Astrocyte of the spinal cord (primary cell): Measurements from ENCODE around the gene PDS5B.

Source experiments
- DNase-seq: peaks from one replicate; pipeline ENCODE4 v3.0.0; 2011; ENCODE audit warnings: low read depth, low spot score
- H3K4me3 ChIP-seq: 2 replicates; pipeline ENCODE4 v1.5.1; 2011; ENCODE audit warnings: low read depth, mild to moderate bottlenecking, low read length, moderate library complexity
- in situ Hi-C: cut with HindIII; loops from 2 replicates; pipeline ENCODE4 v1.10.0; 2017; ENCODE audit warnings: low sequenced_read_pairs
- TF ChIP-seq, protein P1 (sequence below): IDR thresholded peaks from 2 replicates; pipeline ENCODE4 v1.5.1; 2012; ENCODE audit warnings: low read depth, mild to moderate bottlenecking, low read length, inconsistent platforms

Gene PDS5B

DNA sequence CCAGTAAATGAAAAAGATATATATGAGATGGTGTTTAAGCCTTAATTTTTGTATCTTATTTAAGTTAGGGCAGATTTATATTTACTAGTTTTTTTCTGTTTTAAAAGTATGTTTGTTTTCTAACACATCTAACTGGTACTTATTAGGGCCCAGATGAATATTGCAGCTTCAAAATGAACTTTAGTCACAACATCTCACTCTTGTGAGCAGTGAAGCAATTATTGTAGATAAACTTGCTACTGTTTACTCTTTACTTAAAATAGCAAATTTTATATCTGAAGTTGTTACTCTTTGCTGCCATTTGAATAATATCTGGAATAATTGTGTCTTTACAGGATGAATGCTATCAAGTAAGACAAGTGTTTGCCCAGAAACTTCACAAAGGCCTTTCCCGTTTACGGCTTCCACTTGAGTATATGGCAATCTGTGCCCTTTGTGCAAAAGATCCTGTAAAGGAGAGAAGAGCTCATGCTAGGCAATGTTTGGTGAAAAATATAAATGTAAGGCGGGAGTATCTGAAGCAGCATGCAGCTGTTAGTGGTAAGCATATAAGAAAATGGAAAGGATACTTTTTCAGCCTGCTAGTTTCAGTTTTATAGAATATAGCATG, 166.8 kb downstream of the PDS5B start:
- no peak for DNase-seq
- TF ChIP-seq, protein P1, sequence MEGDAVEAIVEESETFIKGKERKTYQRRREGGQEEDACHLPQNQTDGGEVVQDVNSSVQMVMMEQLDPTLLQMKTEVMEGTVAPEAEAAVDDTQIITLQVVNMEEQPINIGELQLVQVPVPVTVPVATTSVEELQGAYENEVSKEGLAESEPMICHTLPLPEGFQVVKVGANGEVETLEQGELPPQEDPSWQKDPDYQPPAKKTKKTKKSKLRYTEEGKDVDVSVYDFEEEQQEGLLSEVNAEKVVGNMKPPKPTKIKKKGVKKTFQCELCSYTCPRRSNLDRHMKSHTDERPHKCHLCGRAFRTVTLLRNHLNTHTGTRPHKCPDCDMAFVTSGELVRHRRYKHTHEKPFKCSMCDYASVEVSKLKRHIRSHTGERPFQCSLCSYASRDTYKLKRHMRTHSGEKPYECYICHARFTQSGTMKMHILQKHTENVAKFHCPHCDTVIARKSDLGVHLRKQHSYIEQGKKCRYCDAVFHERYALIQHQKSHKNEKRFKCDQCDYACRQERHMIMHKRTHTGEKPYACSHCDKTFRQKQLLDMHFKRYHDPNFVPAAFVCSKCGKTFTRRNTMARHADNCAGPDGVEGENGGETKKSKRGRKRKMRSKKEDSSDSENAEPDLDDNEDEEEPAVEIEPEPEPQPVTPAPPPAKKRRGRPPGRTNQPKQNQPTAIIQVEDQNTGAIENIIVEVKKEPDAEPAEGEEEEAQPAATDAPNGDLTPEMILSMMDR = no peak
- in situ Hi-C loops = no loop called here

DNA sequence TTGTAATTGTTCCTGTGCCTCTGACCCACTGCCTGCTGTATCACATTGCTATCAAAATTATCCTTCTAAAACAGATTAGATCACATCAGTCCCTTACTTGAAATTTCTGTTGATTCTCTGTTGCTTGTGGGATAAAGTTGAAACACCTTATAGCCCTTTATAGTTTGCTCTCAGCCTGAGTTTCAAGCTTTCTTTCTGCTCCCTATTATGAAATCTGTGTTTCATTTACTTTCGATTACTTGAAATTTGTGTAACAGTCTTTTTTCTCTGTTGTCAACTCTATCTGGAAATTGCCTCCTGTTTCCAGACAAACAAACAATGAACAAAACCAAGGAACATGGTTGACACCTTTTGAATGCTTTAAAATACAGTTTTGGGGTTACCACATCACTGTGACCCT, 167.9 kb downstream of the PDS5B start:
- in situ Hi-C loops = no loop called here
- H3K4me3 ChIP-seq = no peak overlapping the region
- TF ChIP-seq, protein P1 = no peak
- DNase-seq = no peak

More for the DNA sequence above, 166.8 kb downstream of the PDS5B start:
- H3K4me3 ChIP-seq = no peak overlapping the region

DNA sequence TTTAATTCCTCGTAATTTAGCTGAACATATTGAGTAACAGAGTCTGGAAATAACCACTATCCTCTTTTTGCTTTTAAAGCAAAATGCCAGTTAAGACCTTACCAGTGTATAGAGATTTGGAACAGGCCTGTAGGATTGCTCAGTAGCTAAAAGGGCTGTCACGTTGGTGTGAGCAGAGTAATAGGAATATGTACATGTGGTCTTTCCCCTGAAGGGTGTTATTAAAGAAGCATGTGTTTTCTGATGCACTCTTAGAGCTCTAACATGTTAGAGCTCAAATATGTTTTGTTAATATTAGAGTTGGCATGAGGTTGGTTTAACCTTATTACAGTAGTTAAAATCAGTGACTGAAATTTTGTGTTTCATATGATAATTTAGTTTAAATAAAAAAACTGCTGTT, 172.9 kb downstream of the PDS5B start:
- in situ Hi-C loops = no loop called here
- TF ChIP-seq, protein P1 = no peak
- H3K4me3 ChIP-seq = no peak overlapping the region
- DNase-seq = no peak

DNA sequence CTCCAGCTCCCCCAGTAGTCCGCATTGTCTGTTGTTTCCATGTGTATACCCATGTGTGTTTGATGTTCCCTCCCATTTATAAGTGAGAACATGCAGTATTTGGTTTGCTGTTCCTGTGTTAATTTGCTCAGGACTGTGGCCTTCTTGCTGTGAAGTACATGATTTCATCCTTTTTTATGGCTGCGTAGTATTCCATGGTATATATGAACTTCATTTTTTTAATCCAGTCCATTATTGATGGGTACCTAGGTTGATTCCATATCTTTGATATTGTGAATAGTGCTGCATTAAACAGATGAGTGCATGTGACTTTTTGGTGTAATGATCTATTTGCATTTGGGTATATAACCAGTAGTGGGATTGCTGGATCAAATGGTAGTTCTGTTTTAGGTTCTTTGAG, 175.2 kb downstream of the PDS5B start:
- in situ Hi-C loops = no loop called here
- no peak for DNase-seq
- no peak overlapping the region for H3K4me3 ChIP-seq
- TF ChIP-seq, protein P1 = no peak

DNA sequence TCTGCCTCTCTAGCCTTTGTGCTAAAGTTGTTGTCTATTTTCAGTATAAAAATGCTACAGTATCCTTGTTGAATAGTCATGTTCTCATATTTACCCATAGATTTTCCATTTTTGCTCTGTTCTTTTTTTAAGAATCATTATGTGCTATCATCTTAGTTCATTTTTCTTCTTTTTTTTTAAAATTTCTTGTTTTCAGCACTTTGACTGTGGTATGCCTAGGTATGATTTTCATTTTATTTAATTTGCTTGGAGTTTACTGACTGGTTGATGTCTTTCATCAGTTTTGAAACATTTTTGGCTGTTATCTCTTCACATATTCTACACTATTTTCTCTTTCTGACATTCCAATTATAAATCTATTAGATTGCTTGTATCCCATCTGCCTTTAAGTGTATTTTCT, 192.9 kb downstream of the PDS5B start:
- no peak for DNase-seq
- H3K4me3 ChIP-seq = no peak overlapping the region
- TF ChIP-seq, protein P1 = no peak
- in situ Hi-C loops = no loop called here

DNA sequence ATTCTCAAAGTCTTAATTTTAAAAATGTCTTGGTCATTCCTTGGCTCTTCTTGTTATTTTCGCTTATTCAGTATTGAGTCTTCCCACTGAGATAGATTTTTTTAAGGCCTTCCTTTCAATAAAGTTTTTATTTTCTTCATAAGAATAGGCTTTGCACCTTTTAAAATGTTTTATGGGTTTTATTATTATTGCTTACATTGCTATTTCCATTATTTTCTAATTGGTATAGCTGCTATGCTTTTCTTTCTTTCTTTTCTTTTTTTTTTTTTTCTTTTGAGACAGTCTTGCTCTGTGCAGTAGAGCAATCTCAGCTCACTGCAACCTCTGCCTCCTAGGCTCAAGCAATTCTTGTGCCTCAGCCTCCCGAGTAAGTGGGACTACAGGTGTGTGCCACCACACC, 195.7 kb downstream of the PDS5B start:
- TF ChIP-seq, protein P1 = no peak
- no peak overlapping the region for H3K4me3 ChIP-seq
- DNase-seq = no peak
- in situ Hi-C loops = no loop called here
